ENCODE data around the gene SIGLEC11.
A peak's percentile ranks its signal among the peaks of the same experiment; 100 is the strongest.

Gene SIGLEC11

DNA sequence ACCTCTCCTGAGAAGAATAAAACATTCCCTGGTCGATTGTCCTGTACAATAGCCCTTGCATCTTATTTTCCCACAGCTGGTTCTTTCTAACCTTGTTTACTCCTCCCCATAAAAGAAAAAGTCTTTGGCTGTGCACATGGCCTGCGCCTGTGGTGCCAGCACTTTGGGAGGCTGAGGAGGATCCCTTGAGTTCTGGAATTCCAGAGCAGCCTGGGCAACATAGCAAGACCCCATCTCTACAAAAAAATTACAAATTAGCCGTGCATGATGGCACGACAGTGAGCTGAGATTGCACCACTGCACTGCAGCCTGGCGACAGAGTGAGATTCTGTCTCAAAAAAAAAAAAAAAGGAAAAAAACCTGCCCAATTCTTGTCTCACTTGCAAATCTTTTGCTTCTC, 24.4 kb downstream of the SIGLEC11 start:
- ATAC-seq (ENCODE audit: insufficient read depth, low read depth) (no peak), DNase-seq (no peak)
- Histone ChIP-seq H3K27me3 (ENCODE audit: insufficient read depth, low read length, poor library complexity) (no peaks in the 10 kb centered on the region), H3K27ac (ENCODE audit: low read length) (no peak overlapping the region), H3K36me3 (ENCODE audit: insufficient read depth, low read length) (peaks cover 19% of the 10 kb centered on the region), H3K4me1 (ENCODE audit: insufficient read depth, low read length) (peaks cover 17% of the 10 kb centered on the region; the same call in 1 of the 2 replicates), H2AFZ (ENCODE audit: low read depth, low read length) (no peak overlapping the region), H3K9me3 (ENCODE audit: insufficient read depth, low read length, severe bottlenecking) (no peaks in the 10 kb centered on the region), H3K4me2 (ENCODE audit: insufficient read depth, low read length) (no peak overlapping the region), H3K9ac (ENCODE audit: low read depth, low read length) (no peak overlapping the region), H4K20me1 (ENCODE audit: insufficient read depth, low read length) (peaks cover 25% of the 10 kb centered on the region; the same call in 1 of the 2 replicates), H3K79me2 (ENCODE audit: insufficient read depth, low read length) (peaks cover 20% of the 10 kb centered on the region), H3K4me3 (ENCODE audit: low read depth in 1 of 2, low read length in 2 of 2) (no peak overlapping the region)
- TF ChIP-seq EZH2 (IDR thresholded peaks at IDR 0.05; ENCODE audit: borderline replicate concordance, low read depth, low read length, severe bottlenecking) (no peak), CTCF (IDR thresholded peaks at IDR 0.05; ENCODE audit: borderline replicate concordance, extremely low read depth, low read length, poor library complexity, severe bottlenecking) (no peak)

GRCh38 chr19:49933643-49934042, 27.3 kb downstream of the SIGLEC11 start:
- Histone ChIP-seq H3K9ac (ENCODE audit: low read depth, low read length) (no peak overlapping the region), H3K4me3 (ENCODE audit: low read depth in 1 of 2, low read length in 2 of 2) (no peak overlapping the region), H3K27ac (ENCODE audit: low read length) (no peak overlapping the region), H3K27me3 (ENCODE audit: insufficient read depth, low read length, poor library complexity) (no peaks in the 10 kb centered on the region), H3K4me1 (ENCODE audit: insufficient read depth, low read length) (peaks cover 36% of the 10 kb centered on the region), H3K4me2 (ENCODE audit: insufficient read depth, low read length) (peak overlapping the region; percentile 49; the same call in 1 of the 2 replicates), H3K36me3 (ENCODE audit: insufficient read depth, low read length) (peaks cover 42% of the 10 kb centered on the region), H4K20me1 (ENCODE audit: insufficient read depth, low read length) (peaks cover 40% of the 10 kb centered on the region), H2AFZ (ENCODE audit: low read depth, low read length) (no peak overlapping the region), H3K9me3 (ENCODE audit: insufficient read depth, low read length, severe bottlenecking) (no peaks in the 10 kb centered on the region), H3K79me2 (ENCODE audit: insufficient read depth, low read length) (peaks cover 49% of the 10 kb centered on the region)
- DNase-seq: no peak
- TF ChIP-seq EZH2 (IDR thresholded peaks at IDR 0.05; ENCODE audit: borderline replicate concordance, low read depth, low read length, severe bottlenecking): no peak
- no peak for TF ChIP-seq CTCF (IDR thresholded peaks at IDR 0.05; ENCODE audit: borderline replicate concordance, extremely low read depth, low read length, poor library complexity, severe bottlenecking)
- ATAC-seq (ENCODE audit: insufficient read depth, low read depth): no peak

GRCh38 chr19:49932731-49933131, 28.2 kb downstream of the SIGLEC11 start:
- no peak overlapping the region for H3K27ac ChIP-seq (ENCODE audit: low read length)
- H3K9ac ChIP-seq (ENCODE audit: low read depth, low read length): no peak overlapping the region
- DNase-seq: peak; percentile 78
- peaks cover 44% of the 10 kb centered on the region for H4K20me1 ChIP-seq (ENCODE audit: insufficient read depth, low read length)
- H3K9me3 ChIP-seq (ENCODE audit: insufficient read depth, low read length, severe bottlenecking): no peaks in the 10 kb centered on the region
- H3K27me3 ChIP-seq (ENCODE audit: insufficient read depth, low read length, poor library complexity): no peaks in the 10 kb centered on the region
- ATAC-seq (ENCODE audit: insufficient read depth, low read depth): peak; percentile 12; the same call in 2 of the 3 replicates
- peaks cover 58% of the 10 kb centered on the region for H3K79me2 ChIP-seq (ENCODE audit: insufficient read depth, low read length)
- H3K4me1 ChIP-seq (ENCODE audit: insufficient read depth, low read length): peaks cover 42% of the 10 kb centered on the region
- H3K4me2 ChIP-seq (ENCODE audit: insufficient read depth, low read length): peak overlapping the region; percentile 49; the same call in 1 of the 2 replicates
- H2AFZ ChIP-seq (ENCODE audit: low read depth, low read length): no peak overlapping the region
- H3K4me3 ChIP-seq (ENCODE audit: low read depth in 1 of 2, low read length in 2 of 2): peak overlapping the region in 1 of 2 experiments; percentile 38; a peak in 1 of 4 replicates
- peaks cover 50% of the 10 kb centered on the region for H3K36me3 ChIP-seq (ENCODE audit: insufficient read depth, low read length)
- TF ChIP-seq EZH2 (IDR thresholded peaks at IDR 0.05; ENCODE audit: borderline replicate concordance, low read depth, low read length, severe bottlenecking) (no peak), CTCF (IDR thresholded peaks at IDR 0.05; ENCODE audit: borderline replicate concordance, extremely low read depth, low read length, poor library complexity, severe bottlenecking) (no peak)

Data from DND-41 (cell line).